ENCODE measurements around the gene GPR17. TPM values are rescaled to one million over a fixed set of nuclear protein-coding genes. Genes with fewer than 3 reads are reported as not detected.

The GPR17 gene
- total RNA-seq, 4 donors from 2014 or later: 0.48 to 0.52 TPM; not detected in 2

- Histone ChIP-seq H3K4me3 (no peak overlapping the region), H3K9me3 (no peaks in the 10 kb centered on the region), H3K4me1 (peaks cover 15% of the 10 kb centered on the region), H3K27me3 (peaks cover 3% of the 10 kb centered on the region), H3K27ac (no peak overlapping the region), H3K36me3 (no peaks in the 10 kb centered on the region)
- DNase-seq (ENCODE audit: low spot score in 2 of 2): no peak
- 88% methylated on average over 14 of the region's 16 CpGs for WGBS
- TF ChIP-seq EP300 (IDR thresholded peaks at IDR 0.05): no peak
- TF ChIP-seq CTCF (IDR thresholded peaks at IDR 0.05): no peak
- no peak for TF ChIP-seq POLR2AphosphoS5 (IDR thresholded peaks at IDR 0.05)
- no peak for TF ChIP-seq POLR2A (IDR thresholded peaks at IDR 0.05)
Observed at GRCh38 chr2:127631541-127631996, 14.4 kb upstream of the GPR17 start.

GRCh38 chr2:127631997-127632581 lies 13.9 kb upstream of the GPR17 start:
- TF ChIP-seq EP300 (IDR thresholded peaks at IDR 0.05) (no peak), POLR2AphosphoS5 (IDR thresholded peaks at IDR 0.05) (no peak), POLR2A (IDR thresholded peaks at IDR 0.05) (no peak), CTCF (IDR thresholded peaks at IDR 0.05) (no peak)
- Histone ChIP-seq H3K9me3 (no peaks in the 10 kb centered on the region), H3K27me3 (no peaks in the 10 kb centered on the region), H3K27ac (no peak overlapping the region), H3K4me1 (peaks cover 18% of the 10 kb centered on the region), H3K4me3 (no peak overlapping the region), H3K36me3 (no peaks in the 10 kb centered on the region)
- 80% methylated on average over 2 of the region's 17 CpGs for WGBS
- no peak for DNase-seq (ENCODE audit: low spot score in 2 of 2)

- WGBS: 87% methylated on average over 17 of the region's 25 CpGs
- H3K27ac ChIP-seq: no peak overlapping the region
Observed at GRCh38 chr2:127632592-127633489, 13.1 kb upstream of the GPR17 start.

DNA sequence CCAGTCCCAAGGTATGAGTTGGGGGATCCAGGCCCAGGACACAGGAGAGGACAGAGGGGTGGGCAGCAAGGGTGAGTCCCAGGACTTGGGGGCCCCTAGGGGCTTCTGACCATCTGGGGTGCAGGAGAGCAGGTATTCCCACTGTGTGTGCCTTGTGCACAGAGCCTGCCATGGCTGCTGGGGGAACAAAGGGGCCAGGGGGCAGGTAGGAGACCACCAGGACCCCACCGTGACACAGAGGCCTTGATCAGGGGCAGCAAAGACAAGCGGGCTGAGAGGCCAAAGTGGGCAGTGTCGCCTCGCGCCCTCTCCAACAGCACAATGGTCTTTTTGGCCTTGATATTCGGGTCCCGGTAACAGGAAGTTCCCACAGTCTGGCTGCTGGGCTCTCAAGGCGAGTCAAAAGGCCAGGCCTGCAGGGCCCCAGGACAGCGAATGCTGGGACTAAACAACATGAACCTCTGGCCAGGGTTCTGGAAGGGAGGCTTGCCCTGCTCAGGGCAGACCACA lies 12.3 kb upstream of the GPR17 start:
- Histone ChIP-seq H3K4me1 (peaks cover 31% of the 10 kb centered on the region), H3K36me3 (no peaks in the 10 kb centered on the region), H3K27ac (no peak overlapping the region), H3K4me3 (no peak overlapping the region), H3K9me3 (no peaks in the 10 kb centered on the region), H3K27me3 (no peaks in the 10 kb centered on the region)
- TF ChIP-seq POLR2A (IDR thresholded peaks at IDR 0.05): no peak
- no peak for TF ChIP-seq EP300 (IDR thresholded peaks at IDR 0.05)
- TF ChIP-seq POLR2AphosphoS5 (IDR thresholded peaks at IDR 0.05): no peak
- TF ChIP-seq CTCF (IDR thresholded peaks at IDR 0.05): no peak
- whole genome bisulfite sequencing: 84% methylated on average over 5 of the region's 9 CpGs
- DNase-seq (ENCODE audit: low spot score in 2 of 2): no peak

More at GRCh38 chr2:127632592-127633489, 13.1 kb upstream of the GPR17 start:
- Histone ChIP-seq H3K9me3 (no peaks in the 10 kb centered on the region), H3K36me3 (no peaks in the 10 kb centered on the region), H3K27me3 (no peaks in the 10 kb centered on the region), H3K4me3 (no peak overlapping the region), H3K4me1 (peaks cover 25% of the 10 kb centered on the region)
- TF ChIP-seq EP300 (IDR thresholded peaks at IDR 0.05) (no peak), POLR2AphosphoS5 (IDR thresholded peaks at IDR 0.05) (no peak), CTCF (IDR thresholded peaks at IDR 0.05) (no peak), POLR2A (IDR thresholded peaks at IDR 0.05) (no peak)
- no peak for DNase-seq (ENCODE audit: low spot score in 2 of 2)

DNA sequence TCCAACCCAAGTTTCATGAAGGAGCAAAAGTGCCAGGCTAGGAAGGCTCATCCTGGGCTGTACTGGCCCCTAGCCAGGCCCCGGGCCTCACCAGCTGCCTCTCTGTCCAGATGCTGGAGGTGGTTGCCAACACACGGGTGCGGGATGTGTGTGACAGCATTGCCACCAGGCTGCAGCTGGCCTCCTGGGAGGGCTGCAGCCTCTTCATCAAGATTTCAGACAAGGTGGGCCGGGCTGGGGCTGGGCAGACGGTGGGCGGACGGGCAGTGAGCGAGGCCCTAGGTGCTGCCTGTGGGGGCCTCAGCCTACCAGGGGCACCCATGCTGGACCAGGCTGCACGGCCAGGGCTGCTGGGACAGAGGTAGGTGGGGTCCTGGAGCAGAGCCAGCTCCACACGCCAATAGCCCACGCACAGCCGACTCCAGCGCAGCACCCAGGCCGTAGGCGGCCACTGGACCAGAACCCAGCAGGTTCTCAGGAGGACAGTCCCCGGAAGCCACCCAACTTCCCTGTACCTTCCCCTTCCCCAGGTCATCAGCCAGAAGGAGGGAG lies 11.8 kb upstream of the GPR17 start:
- H3K27me3 ChIP-seq: no peaks in the 10 kb centered on the region
- no peaks in the 10 kb centered on the region for H3K36me3 ChIP-seq
- H3K4me3 ChIP-seq: no peak overlapping the region
- TF ChIP-seq EP300 (IDR thresholded peaks at IDR 0.05) (no peak), CTCF (IDR thresholded peaks at IDR 0.05) (no peak), POLR2A (IDR thresholded peaks at IDR 0.05) (no peak), POLR2AphosphoS5 (IDR thresholded peaks at IDR 0.05) (no peak)
- WGBS: 67% methylated on average over 8 of the region's 16 CpGs
- peaks cover 31% of the 10 kb centered on the region for H3K4me1 ChIP-seq
- no peak overlapping the region for H3K27ac ChIP-seq
- H3K9me3 ChIP-seq: no peaks in the 10 kb centered on the region
- DNase-seq (ENCODE audit: low spot score in 2 of 2): no peak

All from suprapubic skin (tissue), 4 donors.